ENCODE measurements around the gene CKAP5.

DNA sequence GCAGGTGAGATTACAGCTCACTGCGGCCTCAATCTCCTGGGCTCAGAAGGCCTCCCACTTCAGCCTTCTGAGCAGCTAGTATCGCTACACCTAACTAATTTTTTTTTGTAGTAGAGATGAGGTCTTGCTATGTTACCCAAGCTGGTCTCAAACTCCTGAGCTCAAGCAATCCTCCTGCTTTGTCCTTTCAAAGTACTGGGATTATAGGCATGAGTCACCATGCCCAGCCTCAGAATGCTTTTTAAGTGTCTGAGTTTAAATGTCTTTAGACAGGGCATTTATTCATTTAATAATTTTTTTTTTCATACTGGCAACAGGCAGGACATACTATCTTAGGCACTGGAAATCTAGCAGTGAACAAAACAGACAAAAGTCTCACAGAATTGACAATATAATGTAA, 44.6 kb upstream of the CKAP5 start:
- no peak for TF ChIP-seq POLR2AphosphoS5 (IDR thresholded peaks at IDR 0.05)
- TF ChIP-seq, protein P1, sequence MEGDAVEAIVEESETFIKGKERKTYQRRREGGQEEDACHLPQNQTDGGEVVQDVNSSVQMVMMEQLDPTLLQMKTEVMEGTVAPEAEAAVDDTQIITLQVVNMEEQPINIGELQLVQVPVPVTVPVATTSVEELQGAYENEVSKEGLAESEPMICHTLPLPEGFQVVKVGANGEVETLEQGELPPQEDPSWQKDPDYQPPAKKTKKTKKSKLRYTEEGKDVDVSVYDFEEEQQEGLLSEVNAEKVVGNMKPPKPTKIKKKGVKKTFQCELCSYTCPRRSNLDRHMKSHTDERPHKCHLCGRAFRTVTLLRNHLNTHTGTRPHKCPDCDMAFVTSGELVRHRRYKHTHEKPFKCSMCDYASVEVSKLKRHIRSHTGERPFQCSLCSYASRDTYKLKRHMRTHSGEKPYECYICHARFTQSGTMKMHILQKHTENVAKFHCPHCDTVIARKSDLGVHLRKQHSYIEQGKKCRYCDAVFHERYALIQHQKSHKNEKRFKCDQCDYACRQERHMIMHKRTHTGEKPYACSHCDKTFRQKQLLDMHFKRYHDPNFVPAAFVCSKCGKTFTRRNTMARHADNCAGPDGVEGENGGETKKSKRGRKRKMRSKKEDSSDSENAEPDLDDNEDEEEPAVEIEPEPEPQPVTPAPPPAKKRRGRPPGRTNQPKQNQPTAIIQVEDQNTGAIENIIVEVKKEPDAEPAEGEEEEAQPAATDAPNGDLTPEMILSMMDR (IDR thresholded peaks at IDR 0.05), result no peak
- TF ChIP-seq EP300 (IDR thresholded peaks at IDR 0.05), result no peak
- TF ChIP-seq POLR2A (IDR thresholded peaks at IDR 0.05), result no peak
